GM12878 (cell line): ENCODE results near the gene GCNT1. TPM values are rescaled to one million over a fixed set of nuclear protein-coding genes. Genes with fewer than 3 reads are reported as not detected.

Experiments used
- ATAC-seq: fragments of 200-7000 bp; cut with Tn5 transposase; 3 replicates; pipeline ENCODE4 v1.9.1; 2020; ENCODE audit warnings: mild to moderate bottlenecking, moderate library complexity
- BruUV-seq: library from RNA; stranded (reverse); fragments of 400-500 nt; replicated peaks from 2 replicates; lab custom pipeline; 2021; lab: Mats Ljungman, UMichigan
- CTCF ChIA-PET: fragments of 300-600 bp; sonication (Branson Sonifier 250); formaldehyde crosslinking; extraction: SDS; loops from one replicate; lab custom pipeline; 2021; ENCODE audit warnings: inconsistent platforms; lab: Yijun Ruan, JAX
- POLR2A ChIA-PET: fragments of 350-600 bp; formaldehyde crosslinking; extraction: SDS; loops from one replicate; lab custom pipeline; 2021; ENCODE audit warnings: inconsistent platforms; lab: Charles Lee
- RAD21 ChIA-PET: fragments of 300-600 bp; sonication (Branson Sonifier 250); formaldehyde crosslinking; loops from one replicate; lab custom pipeline; 2023; ENCODE audit warnings: antibody characterized with exemption; ENCODE audit not compliant: unreplicated experiment; lab: Charles Lee
- SMC1A ChIA-PET: fragments of 300-600 bp; sonication (Branson Sonifier 250); formaldehyde crosslinking; loops from one replicate; lab custom pipeline; 2023; ENCODE audit not compliant: unreplicated experiment, uncharacterized antibody; lab: Charles Lee
- DNase-seq: peaks from one replicate; pipeline ENCODE4 v3.0.0-alpha.2; 2011; ENCODE audit warnings: low read depth, low spot score
- FAIRE-seq: peaks from 3 replicates; lab custom pipeline; 2011; peaks lifted over from hg19 to GRCh38; lab: Jason Lieb, UNC
- H2AFZ ChIP-seq: 2 replicates; pipeline ENCODE4 v1.6.0; 2011; ENCODE audit warnings: low read depth, low read length, control low read depth; ENCODE audit not compliant: control insufficient read depth
- H3K27ac ChIP-seq: 2 replicates; pipeline ENCODE4 v1.5.1; 2011; ENCODE audit warnings: control low read depth; ENCODE audit not compliant: control insufficient read depth, insufficient read depth
- H3K27me3 ChIP-seq, 2 experiments: replicated peaks in 1 of 2; 2 replicates each; pipeline versions ENCODE4 v1.6.0 to v1.6.1; 2011; ENCODE audit warnings: low read length in 1 of 2; ENCODE audit not compliant: control insufficient read depth in 2 of 2, insufficient read depth in 2 of 2
- H3K36me3 ChIP-seq, 2 experiments: 2 replicates each; pipeline ENCODE4 v1.5.1; 2011; ENCODE audit warnings: low read length in 1 of 2; ENCODE audit not compliant: control insufficient read depth in 2 of 2, insufficient read depth in 2 of 2
- H3K4me1 ChIP-seq: 2 replicates; pipeline ENCODE4 v1.6.1; 2011; ENCODE audit warnings: mild to moderate bottlenecking, low read length, moderate library complexity, mixed read lengths; ENCODE audit not compliant: control insufficient read depth, insufficient read depth
- H3K4me2 ChIP-seq: 2 replicates; pipeline ENCODE4 v1.6.0; 2011; ENCODE audit warnings: control low read depth; ENCODE audit not compliant: control insufficient read depth, insufficient read depth
- H3K4me3 ChIP-seq: fragments of 200-600 bp; sonication (generic); 2 replicates; pipeline ENCODE4 v1.5.1; 2016
- H3K79me2 ChIP-seq: 2 replicates; pipeline ENCODE4 v1.6.0; 2011; ENCODE audit warnings: low read length; ENCODE audit not compliant: control insufficient read depth, insufficient read depth
- H3K9ac ChIP-seq: 2 replicates; pipeline ENCODE4 v1.8.0; 2011; ENCODE audit warnings: low read length, control low read depth, mixed read lengths; ENCODE audit not compliant: control insufficient read depth, insufficient read depth
- H3K9me3 ChIP-seq: replicated peaks from 3 replicates; pipeline ENCODE4 v1.5.1; 2011; ENCODE audit warnings: mild to moderate bottlenecking, low read length; ENCODE audit not compliant: control insufficient read depth, insufficient read depth
- H4K20me1 ChIP-seq: 2 replicates; pipeline ENCODE4 v1.6.0; 2011; ENCODE audit not compliant: control insufficient read depth, insufficient read depth
- BCL11A ChIP-seq: IDR thresholded peaks from 2 replicates; pipeline ENCODE4 v1.6.1; 2011; ENCODE audit warnings: low read depth, low read length
- GATAD2B ChIP-seq: fragments of 450-650 bp; conservative IDR thresholded peaks from 2 replicates; pipeline ENCODE4 v1.6.1; 2017; ENCODE audit warnings: low read depth, mild to moderate bottlenecking, moderate library complexity
- JUNB ChIP-seq: IDR thresholded peaks from 2 replicates; pipeline ENCODE4 v1.6.1; 2016; ENCODE audit warnings: antibody characterized with exemption, mild to moderate bottlenecking
- NFXL1 ChIP-seq: fragments of 450-650 bp; IDR thresholded peaks from 2 replicates; pipeline ENCODE4 v1.6.1; 2017; ENCODE audit warnings: antibody characterized with exemption, mild to moderate bottlenecking, borderline replicate concordance
- POLR2AphosphoS5 ChIP-seq: IDR thresholded peaks from 2 replicates; pipeline ENCODE4 v1.6.1; 2011; ENCODE audit warnings: mild to moderate bottlenecking, low read length, inconsistent platforms
- POU2F2 ChIP-seq: IDR thresholded peaks from 3 replicates; pipeline ENCODE4 v1.6.1; 2011; ENCODE audit warnings: low read depth, mild to moderate bottlenecking, low read length, borderline replicate concordance
- PRDM15 ChIP-seq: fragments of 450-650 bp; formaldehyde crosslinking; IDR thresholded peaks from 2 replicates; pipeline ENCODE4 v1.4.0; 2020; ENCODE audit warnings: mild to moderate bottlenecking, moderate library complexity
- RUNX3 ChIP-seq: IDR thresholded peaks from 2 replicates; pipeline ENCODE4 v1.6.1; 2012; ENCODE audit warnings: low read length, inconsistent platforms
- SMAD1 ChIP-seq: fragments of 450-650 bp; IDR thresholded peaks from 2 replicates; pipeline ENCODE4 v1.6.1; 2018; ENCODE audit warnings: mild to moderate bottlenecking, low read depth; ENCODE audit not compliant: partially characterized antibody
- YY1 ChIP-seq: IDR thresholded peaks from 2 replicates; pipeline ENCODE4 v1.6.1; 2011; ENCODE audit warnings: low read depth, mild to moderate bottlenecking, low read length
- WGBS: methylation state at CpG from one replicate; pipeline ENCODE4 v1.1.6; 2016; ENCODE audit warnings: low lambda C conversion rate; ENCODE audit not compliant: insufficient replicate concordance, insufficient coverage; ENCODE audit errors: missing lambda C conversion rate; 5-methylcytosine and 5-hydroxymethylcytosine counted together
- in situ Hi-C: fragments of 300-500 bp; cut with MboI; formaldehyde crosslinking; loops from 9 replicates; pipeline ENCODE4 v1.14.3; 2018; ENCODE audit warnings: mixed read lengths
- intact Hi-C: fragments of 100-400 bp; cut with micrococcal nuclease; formaldehyde crosslinking; loops from one replicate; pipeline ENCODE4 v1.14.2; 2022; ENCODE audit not compliant: unreplicated experiment
- polyA plus RNA-seq, 11 experiments: library from polyadenylated mRNA; depleted of rRNA in 4 of 11; unstranded in 6 of 11; stranded (reverse) in 5 of 11; fragments of >200 nt; fragmentation: Nextera tagmentation in 4 of 11; fragmentation: Illumina TruSeq in 1 of 11; extraction: Ambion mirVana in 4 of 11; extraction: Trizol in 1 of 11; gene quantifications; 1 replicate in 1 of 11; 2 replicates in 10 of 11; pipeline versions ENCODE4 v1.2.1 to v1.2.3, GENCODE V29; 2011 to 2016; ENCODE audit warnings: inconsistent platforms in 2 of 11, missing spikeins in 2 of 11, low read depth in 1 of 11
- total RNA-seq, 4 experiments: library from RNA; depleted of rRNA in 3 of 4; stranded (reverse); fragments of >200 nt in 3 of 4; fragmentation: Illumina TruSeq in 1 of 4; extraction: Trizol in 1 of 4; gene quantifications; 2 replicates each; pipeline versions ENCODE4 v1.2.1 to v1.2.3, GENCODE V29; 2013 to 2021
- TF ChIP-seq, protein P1 (sequence below): IDR thresholded peaks from 2 replicates; pipeline ENCODE4 v1.6.1; 2012; ENCODE audit warnings: low read depth, low read length, improper control_type of control experiment

The GCNT1 gene
- total and polyA plus RNA-seq, 10 of the 15 experiments (the other 5 are each of a cell fraction or from before 2014, with no cell fraction given), result 2.8 to 17.8 (median 7.1) TPM

- Histone ChIP-seq H3K9ac (no peak overlapping the region), H3K79me2 (no peaks in the 10 kb centered on the region), H2AFZ (no peak overlapping the region; the same call in 1 of the 2 replicates), H3K27ac (no peak overlapping the region), H3K9me3 (no peaks in the 10 kb centered on the region; the same call in 2 of the 3 replicates), H4K20me1 (no peaks in the 10 kb centered on the region; the same call in 1 of the 2 replicates), H3K36me3 (no peaks in the 10 kb centered on the region), H3K4me3 (no peak overlapping the region), H3K27me3 (no peaks in the 10 kb centered on the region), H3K4me2 (no peak overlapping the region; the same call in 1 of the 2 replicates), H3K4me1 (0 out of 2 replicates have a peak, but pooled peaks cover 2% of the 10 kb centered on the region)
- ATAC-seq (no peak), DNase-seq (no peak), FAIRE-seq (peak; percentile 13)
- CTCF ChIA-PET, result interaction anchor here (0.8 kb wide), 2 partner anchors 28 to 44 kb away, joined by 3 read pairs; no protein-coding TSS in a partner anchor
- 2% methylated on average over 3 of the region's 3 CpGs for WGBS
- TF ChIP-seq PRDM15 (CRISPR knock-in tag), result no peak
- no peak for TF ChIP-seq POU2F2
- TF ChIP-seq YY1, result no peak
- TF ChIP-seq JUNB, result peak; percentile 36; the same call in 1 of the 2 replicates
- no peak for TF ChIP-seq SMAD1
- TF ChIP-seq GATAD2B, result no peak
- TF ChIP-seq BCL11A, result peak; percentile 12; the same call in 1 of the 2 replicates
- TF ChIP-seq, protein P1, sequence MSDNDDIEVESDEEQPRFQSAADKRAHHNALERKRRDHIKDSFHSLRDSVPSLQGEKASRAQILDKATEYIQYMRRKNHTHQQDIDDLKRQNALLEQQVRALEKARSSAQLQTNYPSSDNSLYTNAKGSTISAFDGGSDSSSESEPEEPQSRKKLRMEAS, result no peak
- TF ChIP-seq RUNX3, result peak; percentile 28; the same call in 1 of the 2 replicates
- TF ChIP-seq NFXL1, result no peak
- TF ChIP-seq POLR2AphosphoS5, result no peak
- in situ Hi-C loops (no loop called here), intact Hi-C loops (no loop called here)
- POLR2A ChIA-PET, result no interaction called here
- SMC1A ChIA-PET, result no interaction called here
- RAD21 ChIA-PET, result no interaction called here
- no TSS peak for BruUV-seq
These were observed 57.9 kb downstream of the GCNT1 start for GRCh38 chr9:76516871-76517270.
